H1 (cell line): Measurements from ENCODE around the gene GPRC5D. TPM values are rescaled to one million over a fixed set of nuclear protein-coding genes. Genes with fewer than 3 reads are reported as not detected.

Experiments used
- CTCF ChIA-PET: fragments of 300-600 bp; sonication (Branson Sonifier 250); formaldehyde crosslinking; loops from one replicate; lab custom pipeline; 2021; ENCODE audit not compliant: partially characterized antibody; lab: Charles Lee
- POLR2A ChIA-PET: fragments of 300-600 bp; sonication (Branson Sonifier 250); formaldehyde crosslinking; loops from one replicate; lab custom pipeline; 2021; ENCODE audit warnings: inconsistent platforms; ENCODE audit not compliant: partially characterized antibody; lab: Charles Lee
- DNase-seq, 2 experiments: peaks; one replicate each; pipeline versions ENCODE4 v3.0.0 to v3.0.0-alpha.2; 2010 to 2022; ENCODE audit warnings: low spot score in 2 of 2, low read depth in 1 of 2, mixed read lengths in 1 of 2
- FAIRE-seq: peaks from 2 replicates; lab custom pipeline; 2011; peaks lifted over from hg19 to GRCh38; lab: Jason Lieb, UNC
- H2AFZ ChIP-seq: 2 replicates; pipeline ENCODE4 v1.8.1; 2012; ENCODE audit warnings: low read length, inconsistent platforms
- H2AK5ac ChIP-seq: 2 replicates; pipeline ENCODE4 v1.6.1; 2013; ENCODE audit warnings: low read depth, low read length
- H2BK120ac ChIP-seq: replicated peaks from 2 replicates; pipeline ENCODE3; 2013; ENCODE audit warnings: low read depth, low read length, inconsistent platforms
- H2BK12ac ChIP-seq: 2 replicates; pipeline ENCODE4 v1.6.1; 2013; ENCODE audit warnings: low read depth, low read length
- H2BK15ac ChIP-seq: 2 replicates; pipeline ENCODE4 v1.6.1; 2013; ENCODE audit warnings: low read length
- H2BK20ac ChIP-seq: 2 replicates; pipeline ENCODE4 v1.6.1; 2013; ENCODE audit warnings: low read length
- H2BK5ac ChIP-seq: 2 replicates; pipeline ENCODE4 v1.6.1; 2013; ENCODE audit warnings: low read depth, low read length
- H3K14ac ChIP-seq: 2 replicates; pipeline ENCODE4 v1.6.1; 2013; ENCODE audit warnings: inconsistent platforms; ENCODE audit not compliant: insufficient read length
- H3K18ac ChIP-seq: 2 replicates; pipeline ENCODE4 v1.6.1; 2013; ENCODE audit warnings: low read length; ENCODE audit errors: extremely low read depth
- H3K23ac ChIP-seq: 2 replicates; pipeline ENCODE4 v1.6.1; 2013; ENCODE audit warnings: inconsistent platforms; ENCODE audit not compliant: insufficient read length
- H3K23me2 ChIP-seq: 2 replicates; pipeline ENCODE4 v1.6.1; 2013; ENCODE audit warnings: low read depth, low read length
- H3K27ac ChIP-seq: 2 replicates; pipeline ENCODE4 v1.6.1; 2011; ENCODE audit warnings: low read depth, low read length, inconsistent platforms
- H3K27me3 ChIP-seq, 4 experiments: replicated peaks in 1 of 4; 1 replicate in 1 of 4; 2 replicates in 3 of 4; pipeline versions ENCODE4 v1.6.1 to v1.8.1; 2011 to 2013; ENCODE audit warnings: low read length in 3 of 4, mild to moderate bottlenecking in 3 of 4, inconsistent platforms in 2 of 4, mixed read lengths in 2 of 4, moderate library complexity in 1 of 4; ENCODE audit not compliant: control insufficient read depth in 3 of 4, insufficient read depth in 3 of 4; ENCODE audit errors: extremely low read depth in 1 of 4
- H3K36me3 ChIP-seq, 4 experiments: 2 replicates each; pipeline versions ENCODE4 v1.6.1 to v1.8.1; 2011 to 2013; ENCODE audit warnings: mild to moderate bottlenecking in 4 of 4, low read length in 3 of 4, moderate library complexity in 2 of 4, control low read depth in 1 of 4, inconsistent platforms in 1 of 4; ENCODE audit not compliant: insufficient read depth in 4 of 4, control insufficient read depth in 2 of 4
- H3K4ac ChIP-seq: replicated peaks from 2 replicates; pipeline ENCODE3; 2013; ENCODE audit warnings: low read length, low read depth, mixed read lengths, inconsistent platforms; ENCODE audit not compliant: insufficient read length
- H3K4me1 ChIP-seq, 4 experiments: replicated peaks in 1 of 4; 1 replicate in 1 of 4; 2 replicates in 3 of 4; pipeline versions ENCODE4 v1.6.1 to v1.8.1; 2011 to 2013; ENCODE audit warnings: low read length in 3 of 4, inconsistent platforms in 2 of 4, mixed read lengths in 1 of 4; ENCODE audit not compliant: insufficient read depth in 4 of 4, control insufficient read depth in 3 of 4
- H3K4me2 ChIP-seq, 2 experiments: 2 replicates each; pipeline versions ENCODE4 v1.6.1 to v1.8.1; 2011 to 2013; ENCODE audit warnings: low read depth in 2 of 2, low read length in 2 of 2, control low read depth in 1 of 2, inconsistent platforms in 1 of 2, mild to moderate bottlenecking in 1 of 2; ENCODE audit not compliant: insufficient read depth in 1 of 2
- H3K4me3 ChIP-seq, 4 experiments: fragments of 200-600, 300-600 bp in 1 of 4; sonication (generic), shearing (Covaris generic), sonication (Bioruptor Twin) in 1 of 4; 2 replicates each; pipeline versions ENCODE4 v1.5.1 to v1.8.1; 2011 to 2016; ENCODE audit warnings: low read length in 4 of 4, low read depth in 3 of 4, control low read depth in 2 of 4, inconsistent platforms in 2 of 4, mild to moderate bottlenecking in 2 of 4, mixed read lengths in 1 of 4, moderate library complexity in 1 of 4; ENCODE audit not compliant: insufficient read depth in 2 of 4; ENCODE audit errors: extremely low read depth in 1 of 4
- H3K56ac ChIP-seq: replicated peaks from 2 replicates; pipeline ENCODE3; 2013; ENCODE audit warnings: low read depth, mild to moderate bottlenecking, mixed read lengths, low read length, inconsistent platforms; ENCODE audit not compliant: insufficient read length
- H3K79me1 ChIP-seq: 2 replicates; pipeline ENCODE4 v1.6.1; 2013; ENCODE audit warnings: low read depth, low read length, control low read depth
- H3K79me2 ChIP-seq, 2 experiments: 2 replicates each; pipeline versions ENCODE4 v1.6.1 to v1.8.1; 2012 to 2013; ENCODE audit warnings: low read length in 2 of 2, mild to moderate bottlenecking in 2 of 2, inconsistent platforms in 1 of 2; ENCODE audit not compliant: insufficient read depth in 2 of 2, control insufficient read depth in 1 of 2
- H3K9ac ChIP-seq, 4 experiments: replicated peaks in 1 of 4; 1 replicate in 1 of 4; 2 replicates in 3 of 4; pipeline versions ENCODE4 v1.6.1 to v1.8.1; 2011 to 2013; ENCODE audit warnings: low read depth in 3 of 4, low read length in 3 of 4, control low read depth in 2 of 4, mild to moderate bottlenecking in 2 of 4, moderate library complexity in 2 of 4, inconsistent platforms in 1 of 4; ENCODE audit errors: extremely low read depth in 1 of 4
- H3K9me3 ChIP-seq, 2 experiments: 2 replicates each; pipeline versions ENCODE4 v1.6.1 to v1.8.1; 2012 to 2013; ENCODE audit warnings: mild to moderate bottlenecking in 2 of 2, moderate library complexity in 2 of 2, control low read depth in 1 of 2, inconsistent platforms in 1 of 2, low read depth in 1 of 2, low read length in 1 of 2, mixed read lengths in 1 of 2; ENCODE audit not compliant: insufficient read depth in 2 of 2
- H4K20me1 ChIP-seq, 2 experiments: replicated peaks in 1 of 2; 2 replicates each; pipeline versions ENCODE3 to v1.8.1; 2011 to 2013; ENCODE audit warnings: inconsistent platforms in 2 of 2, low read length in 2 of 2, mild to moderate bottlenecking in 1 of 2; ENCODE audit not compliant: insufficient read depth in 2 of 2, control insufficient read depth in 1 of 2
- H4K5ac ChIP-seq: 2 replicates; pipeline ENCODE4 v1.6.1; 2013; ENCODE audit warnings: low read length, low read depth, mixed read lengths, inconsistent platforms; ENCODE audit not compliant: insufficient read length
- H4K8ac ChIP-seq: 2 replicates; pipeline ENCODE4 v1.8.0; 2013; ENCODE audit warnings: mild to moderate bottlenecking, moderate library complexity, low read length, inconsistent platforms; ENCODE audit not compliant: insufficient read depth; ENCODE audit errors: extremely low read depth
- H4K91ac ChIP-seq: replicated peaks from 2 replicates; pipeline ENCODE3; 2013; ENCODE audit warnings: low read length, mixed read lengths, inconsistent platforms; ENCODE audit not compliant: insufficient read length
- CHD1 ChIP-seq: IDR thresholded peaks from 2 replicates; pipeline ENCODE4 v1.6.1; 2012; ENCODE audit warnings: low read depth, low read length, improper control_type of control experiment
- GTF2F1 ChIP-seq: IDR thresholded peaks from 2 replicates; pipeline ENCODE4 v1.6.1; 2012; ENCODE audit warnings: low read depth, low read length, improper control_type of control experiment, borderline replicate concordance
- JUND ChIP-seq: IDR thresholded peaks from 2 replicates; pipeline ENCODE4 v1.6.1; 2011; ENCODE audit warnings: mild to moderate bottlenecking, improper control_type of control experiment, low read length
- MAX ChIP-seq: IDR thresholded peaks from 2 replicates; pipeline ENCODE4 v1.6.1; 2012; ENCODE audit warnings: inconsistent platforms
- NANOG ChIP-seq: IDR thresholded peaks from 2 replicates; pipeline ENCODE4 v1.6.1; 2011; ENCODE audit warnings: low read length, low read depth, mild to moderate bottlenecking, inconsistent platforms; ENCODE audit not compliant: insufficient read depth, poor library complexity, severe bottlenecking
- SAP30 ChIP-seq: fragments of 300-600 bp; sonication (generic); IDR thresholded peaks from 2 replicates; pipeline ENCODE4 v1.7.1; 2012; ENCODE audit warnings: low read length, moderate library complexity, mild to moderate bottlenecking, inconsistent platforms; ENCODE audit not compliant: insufficient read depth, insufficient replicate concordance
- TBP ChIP-seq: IDR thresholded peaks from 2 replicates; pipeline ENCODE4 v1.6.1; 2011; ENCODE audit warnings: low read depth, low read length, improper control_type of control experiment
- WGBS, 2 experiments: shearing (Covaris generic) in 1 of 2; methylation state at CpG; one replicate each; pipeline versions ENCODE4 v1.1.6 to v1.1.7; 2013 to 2015; ENCODE audit warnings: low lambda C conversion rate in 2 of 2, mixed read lengths in 2 of 2, inconsistent platforms in 1 of 2, low coverage in 1 of 2, missing lambda C conversion rate in 1 of 2; ENCODE audit not compliant: insufficient replicate concordance in 2 of 2, insufficient coverage in 1 of 2, insufficient read length in 1 of 2; ENCODE audit errors: extremely low coverage in 1 of 2, missing lambda C conversion rate in 1 of 2; 5-methylcytosine and 5-hydroxymethylcytosine counted together
- polyA plus RNA-seq, 7 experiments: library from polyadenylated mRNA; depleted of rRNA in 3 of 7; stranded (reverse) in 5 of 7; unstranded in 2 of 7; fragments of >200 nt in 5 of 7; fragments of 200-250 nt in 2 of 7; gene quantifications; 1 replicate in 5 of 7; 2 replicates in 1 of 7; 4 replicates in 1 of 7; pipeline versions ENCODE4 v1.2.1 to v1.2.3, GENCODE V29; 2011 to 2013; ENCODE audit warnings: missing spikeins in 2 of 7, mixed read lengths in 2 of 7
- total RNA-seq: library from RNA; stranded (reverse); fragmentation: NEBNext Ultra II Directional; extraction: Animal tissue kit (Norgen Biotek cat#: 25700); gene quantifications from 2 replicates; pipeline ENCODE4 v1.2.1, GENCODE V29; 2021

The GPRC5D gene
- total and polyA plus RNA-seq, 2 of the 8 experiments (the other 6 are each of a cell fraction or from before 2014, with no cell fraction given): 0.45 TPM; not detected in 1

GRCh38 chr12:12900786-12901157 is 51.2 kb downstream of the GPRC5D start:
- no peak overlapping the region for H2BK12ac ChIP-seq
- no peak overlapping the region for H2AK5ac ChIP-seq
- 94% methylated on average over 1 of the region's 2 CpGs; no CpG with 5 or more reads in 1 of the 2 experiments for WGBS, 2 experiments
- H2BK15ac ChIP-seq: no peak overlapping the region
- H2BK5ac ChIP-seq: no peak overlapping the region
- H3K56ac ChIP-seq: no peak overlapping the region
- TF ChIP-seq CHD1 (no peak), TBP (no peak), SAP30 (no peak), JUND (no peak), MAX (no peak), NANOG (no peak), GTF2F1 (no peak)
- H3K4me2 ChIP-seq: no peak overlapping the region
- no peak overlapping the region for H4K91ac ChIP-seq
- H3K18ac ChIP-seq: no peak overlapping the region
- no peak overlapping the region for H2BK20ac ChIP-seq
- no peak overlapping the region for H3K14ac ChIP-seq
- no peaks in the 10 kb centered on the region for H4K20me1 ChIP-seq
- no peak overlapping the region for H3K27ac ChIP-seq
- no peaks in the 10 kb centered on the region; the same call in 1 of the 2 replicates for H3K79me1 ChIP-seq
- DNase-seq (no peak), FAIRE-seq (no peak)
- no peak overlapping the region for H3K23ac ChIP-seq
- peak overlapping the region; percentile 76; the same call in 1 of the 2 replicates for H2AFZ ChIP-seq
- H4K8ac ChIP-seq: no peak overlapping the region
- H3K4ac ChIP-seq: no peak overlapping the region
- H3K9ac ChIP-seq: no peak overlapping the region
- POLR2A ChIA-PET: interaction anchor here (0.6 kb wide), 1 partner anchor 192 kb away, joined by 3 read pairs; no protein-coding TSS in a partner anchor
- no peaks in the 10 kb centered on the region; a peak in 1 of 8 replicates for H3K36me3 ChIP-seq
- no peaks in the 10 kb centered on the region for H3K23me2 ChIP-seq
- no peaks in the 10 kb centered on the region for H3K4me1 ChIP-seq
- H3K4me3 ChIP-seq: no peak overlapping the region
- no peaks in the 10 kb centered on the region; a peak in 1 of 7 replicates for H3K27me3 ChIP-seq
- CTCF ChIA-PET: interaction anchor here (1.5 to 3.4 kb wide), 2 partner anchors 21 to 64 kb away, joined by 3 to 12 read pairs; no protein-coding TSS in a partner anchor
- no peak overlapping the region for H4K5ac ChIP-seq
- no peaks in the 10 kb centered on the region for H3K79me2 ChIP-seq
- no peaks in the 10 kb centered on the region for H3K9me3 ChIP-seq
- H2BK120ac ChIP-seq: no peak overlapping the region
